IPS DF 19.7 (cell line): ENCODE results near the gene MALSU1.
"Not testable (repeated sequence)": the region's sequence is repeated elsewhere in the genome, so short reads cannot be mapped to it uniquely, and the experiment has no call there.

Experiments used
- DNase-seq: peaks from one replicate; pipeline ENCODE4 v3.0.0-alpha.2; 2013; ENCODE audit warnings: low read depth, low spot score

Gene MALSU1

DNA sequence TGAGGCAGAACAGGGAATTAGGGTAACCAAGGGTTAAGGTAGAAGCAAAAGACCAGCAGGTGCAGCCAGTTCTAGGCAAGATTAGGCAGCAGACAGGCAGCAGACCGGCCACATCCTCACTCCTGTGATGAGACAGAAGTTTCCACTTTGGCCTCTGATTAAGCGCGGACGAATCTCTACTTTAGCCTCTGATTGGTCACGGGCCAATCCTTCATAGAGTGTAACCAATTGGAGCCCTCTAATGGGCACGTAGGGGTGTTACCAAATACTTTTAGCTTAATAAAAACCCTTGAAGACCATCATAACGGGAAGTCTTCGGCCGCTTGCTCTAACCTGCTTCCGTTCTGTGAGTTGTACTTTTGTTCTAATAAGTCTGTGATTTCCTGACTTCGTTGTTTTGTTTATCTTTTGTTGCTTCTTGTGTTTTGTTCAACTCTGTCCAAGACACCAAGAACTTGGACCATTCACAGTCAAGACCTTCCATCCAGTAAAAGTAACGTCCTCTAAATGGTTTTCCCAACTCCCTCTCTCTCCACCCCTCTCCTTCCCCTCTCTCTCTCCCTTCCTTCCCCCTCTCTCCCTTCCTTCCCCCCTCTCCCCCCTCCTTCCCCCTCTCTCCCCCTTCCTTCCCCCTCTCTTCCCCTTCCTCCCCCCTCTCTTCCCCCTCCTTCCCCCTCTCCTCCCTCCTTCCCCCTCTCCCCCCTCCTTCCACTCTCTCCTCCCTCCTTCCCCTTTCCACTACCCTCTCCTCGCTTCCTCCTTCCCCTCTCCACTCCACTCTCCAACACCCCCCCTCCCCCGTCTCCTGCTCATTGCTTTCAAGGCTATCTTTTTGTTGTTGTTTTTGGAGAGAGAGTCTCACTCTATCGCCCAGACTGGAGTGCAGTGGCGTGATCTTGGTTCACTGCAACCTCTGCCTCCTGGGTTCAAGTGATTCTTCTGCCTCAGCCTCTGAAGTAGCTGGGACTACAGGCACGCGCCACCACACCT, 13.2 kb upstream of the MALSU1 start:
- no peak for DNase-seq

DNA sequence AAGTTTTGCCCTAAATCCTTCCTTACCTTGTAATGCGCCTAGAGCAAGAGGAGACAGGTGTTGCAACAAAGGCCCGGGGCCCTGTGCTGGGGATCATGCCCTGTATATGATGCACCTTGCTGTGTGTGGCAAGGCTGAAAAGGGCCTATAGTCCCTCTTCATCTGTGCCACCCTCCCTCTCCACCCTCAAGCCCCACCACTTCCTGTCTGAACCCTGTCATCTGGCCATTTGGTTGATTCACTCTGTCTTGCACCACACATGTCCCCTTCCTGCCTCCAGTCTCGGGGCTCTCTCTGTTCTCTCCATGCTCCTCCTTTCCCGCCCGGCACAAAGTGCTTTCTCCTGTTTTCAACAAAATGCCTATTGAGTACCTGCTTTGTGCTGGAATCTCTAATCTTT, 11.5 kb upstream of the MALSU1 start:
- no peak for DNase-seq

DNA sequence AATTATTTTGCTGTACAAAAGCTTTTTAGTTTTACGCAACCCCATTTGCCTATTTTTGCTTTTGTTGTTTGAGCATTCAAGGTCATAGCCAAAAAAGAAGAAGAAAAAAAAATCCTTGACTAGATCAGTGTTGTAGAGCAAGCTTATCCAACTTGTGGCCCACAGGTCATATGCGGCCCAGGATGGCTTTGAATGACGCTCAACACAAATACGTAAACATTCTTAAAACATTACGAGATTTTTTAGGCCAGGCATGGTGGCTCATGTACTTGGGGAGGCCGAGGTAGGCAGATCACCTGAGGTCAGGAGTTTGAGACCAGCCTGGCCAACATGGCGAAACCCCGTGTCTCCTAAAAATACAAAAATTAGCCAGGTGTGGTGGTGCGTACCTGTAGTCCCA, 8.1 kb upstream of the MALSU1 start:
- no peak for DNase-seq

DNA sequence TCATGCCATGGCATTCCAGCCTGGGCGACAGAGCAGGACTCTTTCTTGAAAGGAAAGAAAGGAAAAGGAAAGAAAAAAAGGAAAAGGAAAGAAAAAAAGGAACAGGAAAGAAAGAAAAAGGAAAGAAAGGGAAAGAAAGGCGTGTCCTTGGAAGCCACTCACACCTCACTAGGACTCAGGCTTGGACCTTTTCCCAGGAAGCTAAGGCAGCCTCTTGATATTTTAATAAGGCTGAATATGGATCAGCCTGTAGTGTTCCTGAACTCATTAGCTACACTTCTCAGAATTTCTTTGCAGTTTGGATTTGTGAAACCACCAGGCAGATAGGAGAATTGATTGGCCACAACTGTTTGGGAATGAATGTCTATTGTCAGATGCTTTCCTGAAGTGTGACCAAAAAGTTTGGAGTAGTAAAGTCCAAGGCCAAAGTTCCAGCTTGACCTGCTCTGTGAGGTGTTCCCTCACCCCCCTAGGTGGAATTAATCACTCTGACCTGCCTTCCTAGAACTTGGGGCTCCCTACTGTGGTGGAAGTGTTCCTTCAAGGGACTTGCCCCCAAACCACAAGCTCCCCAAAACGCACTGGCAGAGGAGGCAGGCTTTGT, 7.1 kb upstream of the MALSU1 start:
- no peak for DNase-seq

DNA sequence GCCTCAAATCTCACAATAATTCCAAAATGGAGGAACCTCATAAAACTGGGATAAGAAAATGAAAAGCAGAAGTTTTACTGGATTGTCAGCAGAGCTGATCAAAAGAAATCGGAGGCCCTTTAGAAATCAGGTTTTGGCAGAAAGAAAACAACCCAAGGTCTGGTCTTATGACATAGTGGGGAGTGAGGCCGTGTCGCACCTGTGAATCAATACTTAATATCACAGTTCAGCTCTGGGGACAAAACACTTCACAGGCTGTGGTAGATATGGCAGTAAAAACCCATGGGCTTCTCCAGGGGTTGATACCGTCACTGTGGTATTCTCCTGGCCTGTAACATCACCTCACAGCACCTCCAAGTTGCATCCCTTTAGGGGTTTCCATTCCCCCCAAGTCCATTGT, 6.5 kb upstream of the MALSU1 start:
- DNase-seq = no peak

DNA sequence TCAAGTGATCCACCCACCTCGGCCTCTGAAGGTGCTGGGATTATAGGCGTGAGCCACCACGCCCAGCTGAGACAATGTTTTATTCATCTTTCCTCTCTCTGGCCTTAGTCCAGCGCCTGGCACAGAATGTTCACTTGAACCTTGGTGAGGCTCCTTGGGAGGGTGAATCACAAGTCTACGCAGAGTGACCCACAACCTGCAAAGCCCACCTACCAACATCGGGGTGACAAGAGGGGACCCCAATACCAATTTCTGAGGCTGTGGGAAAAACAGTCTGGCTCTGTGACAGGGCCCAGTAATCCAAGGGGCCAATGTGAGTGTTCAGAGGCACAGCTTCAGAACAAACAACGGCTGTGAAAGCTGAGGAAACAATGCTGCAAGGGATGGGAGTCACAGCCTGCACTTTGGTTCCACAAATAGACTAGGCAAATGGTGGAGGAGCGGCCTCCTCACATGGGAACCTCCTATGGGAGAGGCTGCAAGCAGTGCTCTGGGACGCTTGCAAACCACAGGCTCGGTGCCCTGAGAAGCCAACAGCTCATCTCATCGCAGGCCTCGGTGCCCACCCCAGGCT, 5.6 kb upstream of the MALSU1 start:
- DNase-seq = no peak

DNA sequence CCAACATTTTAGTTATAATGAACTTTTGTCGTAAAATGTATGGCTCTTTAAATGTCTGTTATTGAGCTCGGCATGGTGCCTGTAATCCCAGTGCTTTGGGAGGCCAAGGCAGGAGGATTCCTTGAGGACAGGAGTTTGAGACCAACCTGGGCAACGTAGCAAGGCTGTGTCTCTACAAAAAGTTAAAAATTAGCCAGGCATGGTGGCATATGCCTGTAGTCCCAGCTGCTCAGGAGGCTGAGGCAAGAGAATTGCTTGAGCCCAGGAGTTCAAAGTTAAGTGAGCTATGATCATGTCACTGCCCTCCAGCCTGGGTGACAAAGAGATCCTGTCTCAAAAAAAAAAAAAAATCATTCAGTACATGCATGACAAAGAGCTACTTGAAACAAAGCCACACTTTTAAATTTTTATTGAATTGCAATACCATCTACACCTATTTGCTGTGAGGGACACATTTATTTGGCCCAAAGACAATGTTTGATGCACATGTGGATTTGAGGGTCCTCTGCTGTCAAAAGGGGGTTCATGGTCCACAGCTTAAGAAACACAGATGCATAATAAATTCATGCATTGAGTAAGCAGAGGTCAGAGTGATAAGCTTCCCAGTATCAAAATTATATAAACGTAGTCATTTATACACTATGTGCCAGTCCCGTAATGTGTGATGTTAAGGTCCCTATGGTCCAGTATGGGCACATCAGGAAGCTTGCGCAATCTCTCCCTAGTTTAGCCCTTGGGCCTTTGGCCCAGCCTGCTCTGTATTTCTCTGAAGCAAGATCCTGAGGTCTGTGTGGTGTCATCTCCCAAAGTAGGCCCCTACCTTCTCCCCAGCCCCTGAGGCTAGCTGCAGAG, 4.4 kb upstream of the MALSU1 start:
- DNase-seq = no peak

DNA sequence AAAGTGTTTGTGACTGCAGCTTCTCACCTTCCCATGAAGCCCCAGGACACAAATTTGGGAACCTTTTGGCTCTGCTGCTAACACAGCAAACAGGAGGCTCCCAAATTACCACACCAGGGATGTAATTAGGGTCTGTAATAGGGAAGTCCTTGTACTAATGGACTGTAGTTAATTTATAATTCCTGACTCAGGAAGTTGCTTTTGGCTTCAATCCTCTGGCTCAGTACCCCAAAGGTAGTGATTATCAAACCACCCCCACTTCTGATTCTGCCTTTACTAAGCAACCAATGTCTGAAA, 3.8 kb upstream of the MALSU1 start:
- no peak for DNase-seq

DNA sequence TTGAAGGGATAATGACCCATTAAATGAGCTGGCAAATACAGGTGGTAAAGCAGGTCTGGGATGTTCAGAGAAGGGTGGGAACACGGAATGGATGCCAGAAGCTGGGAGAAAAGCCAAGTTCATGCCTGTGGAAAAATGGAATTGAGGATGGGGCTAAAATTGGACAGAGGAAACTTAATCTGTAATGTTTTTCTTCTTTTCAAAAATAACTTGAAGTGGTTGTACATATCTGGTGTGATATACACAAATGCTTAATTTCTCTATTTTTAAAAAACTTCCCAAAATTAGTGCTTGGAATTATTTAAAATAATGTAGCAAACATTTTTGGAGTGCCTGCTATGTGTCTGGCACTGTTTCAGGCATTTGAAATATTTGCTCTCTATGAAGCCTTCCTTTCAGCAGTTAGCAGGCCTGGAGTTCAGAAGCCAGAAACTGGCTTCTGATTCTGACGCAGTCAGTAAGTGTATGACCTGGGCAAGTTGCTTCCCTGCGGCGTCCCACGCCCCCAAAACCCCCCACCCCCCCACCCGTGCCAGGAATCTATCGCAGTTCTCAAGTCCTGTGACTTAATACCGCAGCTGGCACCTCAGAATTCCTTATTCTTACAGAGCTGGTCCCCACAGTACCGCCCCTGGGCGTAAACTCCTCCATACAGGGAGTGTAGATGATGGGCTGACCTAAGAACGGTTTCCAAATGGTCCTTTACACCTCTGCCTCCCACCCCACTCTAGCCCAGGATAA, 828 bp upstream of the MALSU1 start:
- DNase-seq = no peak

DNA sequence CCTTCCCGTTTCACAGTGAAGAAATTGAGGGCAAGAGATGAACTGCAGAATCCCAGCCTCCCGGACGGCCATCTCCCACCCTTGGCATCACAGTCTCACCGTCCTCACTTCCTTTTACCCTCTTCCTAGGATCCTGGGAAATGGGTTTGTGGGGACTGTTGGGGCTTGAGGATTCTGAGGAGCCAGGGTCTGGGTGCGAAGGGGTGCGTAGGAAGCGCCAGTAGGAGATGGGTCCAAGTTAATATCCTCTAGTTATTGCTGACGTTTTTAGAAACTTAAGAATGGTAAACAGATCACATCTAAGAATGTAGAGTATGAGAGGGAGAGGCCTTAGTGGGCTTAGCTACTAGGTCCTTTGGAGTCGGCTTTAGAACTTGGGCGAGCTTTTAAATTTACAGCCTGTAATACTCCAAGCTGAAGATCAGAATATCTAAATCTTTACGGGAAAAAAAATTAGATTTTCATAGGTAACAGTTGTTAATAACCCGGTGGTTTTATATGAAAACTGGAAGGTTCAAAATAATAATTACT, 696 bp downstream of the MALSU1 start:
- no peak for DNase-seq

DNA sequence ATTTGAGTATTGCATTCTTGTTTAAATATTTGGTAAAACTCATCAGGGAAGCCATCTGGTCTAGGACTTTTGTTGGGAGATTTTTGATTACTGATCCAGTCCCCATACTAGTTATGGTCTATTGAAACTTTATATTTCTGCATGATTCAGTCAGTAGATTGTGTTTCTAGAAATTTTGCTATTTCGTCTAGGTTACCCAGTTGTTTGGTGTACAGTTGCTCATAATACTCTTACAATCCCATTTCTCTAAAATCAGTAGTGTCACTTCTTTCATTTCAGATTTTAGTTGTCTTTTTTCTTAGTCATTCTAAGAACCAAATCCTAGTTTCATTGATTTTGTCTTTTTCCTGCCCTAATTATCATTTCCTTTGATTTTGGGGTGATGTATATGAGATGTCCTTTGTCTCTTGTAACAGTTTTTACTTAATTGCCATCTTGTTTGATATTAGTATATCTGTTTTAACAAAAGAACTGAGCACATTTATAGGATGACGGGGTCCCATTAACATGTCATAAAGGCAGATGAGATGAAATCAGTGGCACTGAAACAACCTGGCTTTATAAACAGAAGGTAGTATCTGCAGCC, 7.9 kb downstream of the MALSU1 start:
- no peak for DNase-seq

DNA sequence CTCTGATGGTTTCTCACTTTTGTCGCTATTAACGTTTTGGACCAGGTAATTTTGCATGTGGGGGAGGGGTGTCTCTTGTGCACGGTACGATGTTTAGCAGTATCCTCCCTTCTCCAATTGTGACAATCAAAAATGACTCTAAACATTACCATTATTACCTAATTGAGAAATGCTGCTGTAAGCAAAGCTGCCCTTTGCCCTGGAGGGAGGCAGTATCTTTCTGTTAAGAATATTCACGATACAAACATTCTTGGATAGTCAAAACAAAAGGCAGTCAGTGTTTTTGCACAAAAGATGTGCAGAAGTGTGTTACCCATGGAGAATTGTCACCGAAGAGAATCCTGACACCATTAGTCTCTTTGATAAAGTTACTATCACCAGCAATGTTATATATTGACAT, 9.6 kb downstream of the MALSU1 start:
- DNase-seq = no peak

DNA sequence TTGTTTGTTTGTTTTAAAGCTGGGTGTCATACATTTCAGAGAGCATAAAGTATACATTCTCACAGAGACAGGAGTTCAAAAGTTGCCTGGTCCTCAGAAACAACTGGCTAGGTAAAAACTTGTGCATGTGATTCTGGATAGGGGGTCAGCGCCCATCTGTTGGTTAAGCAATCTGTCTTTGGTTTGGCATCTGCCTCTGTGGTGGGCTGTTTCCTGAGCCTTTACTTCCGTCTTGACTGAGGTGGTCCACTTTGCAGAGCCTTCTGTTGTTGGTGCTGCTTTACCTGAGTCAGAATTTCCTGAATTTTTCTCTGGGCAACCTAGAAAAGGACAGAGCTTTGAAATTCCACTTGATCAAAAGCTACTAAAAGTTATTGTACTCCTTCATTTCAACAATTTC, 13.0 kb downstream of the MALSU1 start:
- not testable (repeated sequence) for DNase-seq

DNA sequence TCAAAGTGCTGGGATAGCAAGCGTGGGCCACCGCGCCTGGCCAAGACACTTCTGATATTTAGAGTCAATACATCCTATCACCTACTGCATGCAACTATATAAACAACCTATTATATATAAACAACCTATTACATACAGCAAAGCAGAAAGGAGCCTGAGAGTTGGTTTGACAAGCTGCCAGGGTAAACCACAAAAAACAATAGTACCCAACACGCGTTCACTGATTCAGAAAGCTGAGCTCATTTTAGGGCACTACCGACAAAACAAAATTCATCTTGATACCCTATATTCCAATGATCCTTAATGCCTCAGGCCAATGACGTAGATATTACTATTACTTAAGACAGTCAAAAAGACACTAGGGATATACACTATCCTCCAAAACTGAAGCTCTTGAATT, 16.2 kb downstream of the MALSU1 start:
- DNase-seq = no peak

DNA sequence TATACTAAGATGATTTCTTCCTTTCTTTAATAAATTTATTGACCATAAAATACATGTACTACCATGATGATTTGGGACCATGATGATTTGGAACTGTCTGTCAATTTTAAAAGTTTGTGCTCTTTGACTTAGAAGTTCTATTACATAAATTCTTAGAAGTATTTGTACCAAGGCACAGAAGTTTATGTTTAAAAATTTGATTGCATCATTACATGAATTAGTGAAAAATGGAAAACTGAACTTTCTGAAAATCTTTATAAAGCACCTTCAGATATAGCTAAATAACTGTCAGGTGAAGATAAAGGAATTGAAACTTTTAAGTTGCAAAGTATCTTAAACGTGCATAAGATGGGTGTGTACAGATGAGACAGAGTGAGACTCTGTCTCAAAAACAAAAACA, 32.0 kb downstream of the MALSU1 start:
- DNase-seq = no peak

DNA sequence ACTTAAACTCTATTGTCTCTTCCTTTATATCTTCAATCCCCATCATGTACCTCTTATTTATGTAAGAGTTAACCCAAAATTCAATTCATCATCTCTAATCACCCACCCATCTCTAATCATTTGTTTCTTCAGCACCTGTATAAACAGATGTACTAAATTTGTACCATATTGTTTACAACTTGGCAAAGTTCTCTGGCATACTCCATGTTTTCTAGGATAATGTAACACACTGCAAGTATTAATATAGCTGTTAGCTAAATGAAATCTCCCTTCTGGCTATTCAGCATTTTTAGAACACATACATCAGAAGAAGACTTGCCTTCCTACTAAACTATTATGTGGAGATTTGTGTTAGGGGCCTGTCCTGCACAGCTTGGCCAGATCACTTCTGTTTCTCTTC, 33.1 kb downstream of the MALSU1 start:
- no peak for DNase-seq

DNA sequence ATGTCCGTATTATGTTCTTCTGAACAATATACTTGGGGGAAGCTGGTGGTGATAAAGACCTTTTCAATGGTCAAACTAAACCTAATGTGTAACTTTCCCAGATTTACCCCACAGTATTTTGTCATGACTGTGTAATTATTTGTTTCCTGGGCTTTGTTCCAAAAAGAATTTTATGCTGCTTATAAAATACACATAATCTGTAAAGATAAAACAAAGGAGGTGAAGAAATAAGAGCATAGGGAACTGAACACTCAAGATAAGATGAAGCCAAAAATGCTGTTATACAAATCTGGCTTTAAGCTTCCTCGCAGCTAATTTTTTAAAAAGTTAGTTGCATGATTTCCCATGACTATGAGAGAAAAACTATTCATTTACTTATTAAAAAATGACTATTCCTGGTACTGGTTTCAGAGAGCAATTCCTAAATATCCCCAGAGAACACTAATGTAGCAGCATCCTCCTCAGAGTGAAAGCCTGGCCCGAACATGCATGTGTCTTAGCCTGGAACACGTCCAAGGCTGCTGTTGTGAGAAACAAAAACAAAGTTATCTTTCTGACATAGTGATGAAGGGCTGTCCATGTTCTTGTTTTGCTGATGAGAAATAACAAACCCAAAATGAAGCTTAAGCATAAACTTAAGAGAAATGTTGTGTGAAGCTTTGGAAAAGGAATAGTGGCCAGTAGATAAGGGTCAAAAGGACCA, 33.9 kb downstream of the MALSU1 start:
- DNase-seq = no peak

DNA sequence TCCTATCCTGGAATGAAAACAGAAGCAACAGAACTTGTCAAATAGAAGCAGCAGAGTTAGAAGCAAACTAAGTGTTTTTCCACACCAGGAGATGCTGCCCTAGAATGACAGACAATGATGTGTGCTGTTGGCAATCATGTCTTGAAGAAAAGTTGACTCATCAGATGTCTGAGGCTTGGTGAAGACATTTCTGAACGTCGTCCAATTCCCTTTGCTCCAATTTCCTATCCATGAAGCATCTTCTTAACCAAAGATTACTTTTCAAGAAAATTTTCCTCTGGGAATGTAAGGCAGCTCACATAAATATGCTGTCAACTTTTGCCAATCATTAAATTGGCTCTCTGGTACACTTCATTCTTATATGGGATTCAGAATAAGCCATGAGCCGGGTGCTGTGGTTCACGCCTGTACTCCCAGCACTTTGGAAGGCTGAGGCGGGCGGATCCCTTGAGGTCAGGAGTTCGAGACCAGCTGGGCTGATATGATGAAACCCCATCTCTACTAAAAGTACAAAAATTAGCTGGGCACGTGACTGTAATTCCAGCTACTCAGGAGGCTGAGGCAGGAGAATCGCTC, 34.6 kb downstream of the MALSU1 start:
- no peak for DNase-seq

DNA sequence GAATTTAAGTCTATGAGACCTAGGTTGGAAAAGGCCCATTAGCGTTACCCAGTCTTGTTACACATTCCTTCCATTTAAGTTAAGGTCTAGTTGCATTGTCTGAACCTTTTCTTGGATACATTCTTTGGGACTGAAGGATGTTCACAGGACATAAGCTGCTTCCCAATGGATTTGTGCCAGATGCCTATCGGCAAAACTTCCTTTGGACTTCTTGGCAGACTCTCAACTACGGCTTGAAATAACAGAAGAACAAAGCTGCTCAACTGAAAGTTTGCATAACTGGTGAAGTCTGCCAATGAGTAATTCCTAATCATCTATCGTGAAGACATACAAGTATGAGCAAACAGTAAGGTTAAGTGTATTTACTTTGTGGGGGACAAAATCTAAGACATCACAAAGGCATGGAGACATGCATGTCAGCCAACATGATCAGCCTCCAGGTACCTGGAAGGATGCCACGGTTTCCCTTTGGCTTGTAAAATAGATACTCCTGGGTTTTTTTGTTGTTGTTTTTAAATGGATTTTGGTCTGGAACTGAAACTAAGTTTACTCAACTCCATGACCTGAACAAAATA, 35.4 kb downstream of the MALSU1 start:
- no peak for DNase-seq
